Osteoblast (primary cell): Measurements from ENCODE around the gene TRERF1. TPM values are rescaled to one million over a fixed set of nuclear protein-coding genes. Genes with fewer than 3 reads are reported as not detected.
"Not testable (repeated sequence)": the region's sequence is repeated elsewhere in the genome, so short reads cannot be mapped to it uniquely, and the experiment has no call there.

Experiments
- DNase-seq: peaks from one replicate; pipeline ENCODE4 v3.0.0; 2011; ENCODE audit warnings: low spot score, mixed read lengths; ENCODE audit not compliant: insufficient read length; ENCODE audit errors: missing footprints
- H2AFZ ChIP-seq: 2 replicates; pipeline ENCODE4 v1.6.0; 2011; ENCODE audit warnings: mild to moderate bottlenecking, low read length
- H3K27ac ChIP-seq: 2 replicates; pipeline ENCODE4 v1.5.1; 2011; ENCODE audit warnings: mild to moderate bottlenecking, low read depth, low read length, moderate library complexity
- H3K27me3 ChIP-seq: 2 replicates; pipeline ENCODE4 v1.6.0; 2012; ENCODE audit warnings: mild to moderate bottlenecking, control low read depth, inconsistent platforms, low read length, moderate library complexity; ENCODE audit not compliant: insufficient read depth
- H3K36me3 ChIP-seq: 2 replicates; pipeline ENCODE4 v1.5.1; 2011; ENCODE audit warnings: mild to moderate bottlenecking, low read length, control low read depth, moderate library complexity; ENCODE audit not compliant: insufficient read depth
- H3K4me1 ChIP-seq: 2 replicates; pipeline ENCODE4 v1.5.1; 2011; ENCODE audit warnings: mild to moderate bottlenecking, low read length, control low read depth, moderate library complexity; ENCODE audit not compliant: insufficient read depth
- H3K4me2 ChIP-seq: 2 replicates; pipeline ENCODE4 v1.6.0; 2011; ENCODE audit warnings: mild to moderate bottlenecking, low read length; ENCODE audit not compliant: insufficient read depth
- H3K4me3 ChIP-seq: fragments of 200-600 bp; sonication (generic); 3 replicates; pipeline ENCODE4 v1.5.1; 2012; ENCODE audit warnings: mild to moderate bottlenecking, low read length, inconsistent platforms; ENCODE audit not compliant: insufficient read depth
- H3K79me2 ChIP-seq: 2 replicates; pipeline ENCODE4 v1.6.0; 2012; ENCODE audit warnings: mild to moderate bottlenecking, low read length, control low read depth, inconsistent platforms; ENCODE audit not compliant: insufficient read depth
- H3K9me3 ChIP-seq: 2 replicates; pipeline ENCODE4 v1.5.1; 2011; ENCODE audit warnings: low read depth, low read length, control low read depth
- H4K20me1 ChIP-seq: 2 replicates; pipeline ENCODE4 v1.6.0; 2012; ENCODE audit warnings: mild to moderate bottlenecking, low read length, control low read depth; ENCODE audit not compliant: insufficient read depth
- CTCF ChIP-seq: IDR thresholded peaks from 2 replicates; pipeline ENCODE4 v1.5.1; 2011; ENCODE audit warnings: mild to moderate bottlenecking, low read depth, low read length, moderate library complexity; ENCODE audit errors: extremely low read depth
- total RNA-seq: library from RNA; depleted of rRNA; stranded (reverse); fragments of >200 nt; gene quantifications from 2 replicates; pipeline ENCODE4 v1.2.3, GENCODE V29; 2012

TRERF1 gene
- total RNA-seq, 1 donor = 4.7 TPM

DNA sequence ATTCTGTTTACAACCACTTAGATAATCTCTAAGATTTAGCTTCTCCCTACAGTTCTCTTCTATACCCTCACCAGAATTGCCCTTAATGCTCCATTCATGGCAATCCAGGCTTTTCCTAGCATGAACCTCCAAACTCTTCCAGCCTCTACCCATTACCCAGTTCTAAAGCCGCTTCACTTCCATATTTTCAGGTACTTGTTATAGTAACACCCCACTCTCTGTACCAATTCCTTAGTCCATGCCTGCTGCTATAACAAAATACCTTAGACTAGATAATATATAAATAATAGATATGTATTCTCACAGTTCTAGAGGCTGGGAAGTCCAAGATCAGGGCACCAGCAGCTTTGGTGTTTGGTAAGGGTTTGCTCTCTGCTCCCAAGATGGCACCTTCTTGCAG, 16.5 kb upstream of the TRERF1 start:
- no peaks in the 10 kb centered on the region for H3K27me3 ChIP-seq
- H3K9me3 ChIP-seq = peaks cover 3% of the 10 kb centered on the region
- H4K20me1 ChIP-seq = no peaks in the 10 kb centered on the region
- no peak overlapping the region for H3K4me3 ChIP-seq
- DNase-seq = no peak
- no peaks in the 10 kb centered on the region for H3K4me1 ChIP-seq
- no peak overlapping the region for H3K27ac ChIP-seq
- H3K36me3 ChIP-seq = no peaks in the 10 kb centered on the region
- no peaks in the 10 kb centered on the region for H3K79me2 ChIP-seq
- no peak for TF ChIP-seq CTCF
- H2AFZ ChIP-seq = no peak overlapping the region
- no peak overlapping the region for H3K4me2 ChIP-seq

DNA sequence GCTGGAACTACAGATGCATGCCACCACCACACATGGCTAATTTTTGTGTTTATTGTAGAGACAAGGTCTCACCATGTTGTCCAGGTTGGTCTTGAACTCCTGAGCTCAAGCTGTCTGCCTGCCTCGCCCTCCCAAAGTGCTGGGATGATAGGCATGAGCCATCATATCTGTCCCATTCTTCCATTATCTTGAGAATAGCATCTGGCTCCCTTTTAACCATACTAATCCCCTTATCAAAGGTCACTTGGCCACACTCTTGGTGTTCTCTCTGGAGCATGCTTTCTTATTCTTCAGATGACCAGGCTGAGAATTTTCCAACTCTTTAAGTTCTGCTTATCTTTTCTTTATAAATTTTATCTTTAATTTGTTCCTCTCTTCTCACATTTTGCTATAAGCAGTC, 15.9 kb upstream of the TRERF1 start:
- H3K9me3 ChIP-seq = peaks cover 3% of the 10 kb centered on the region
- H3K27ac ChIP-seq = no peak overlapping the region
- H3K4me2 ChIP-seq = no peak overlapping the region
- no peaks in the 10 kb centered on the region for H3K36me3 ChIP-seq
- DNase-seq = no peak
- H3K4me3 ChIP-seq = no peak overlapping the region
- TF ChIP-seq CTCF = no peak
- no peaks in the 10 kb centered on the region for H3K27me3 ChIP-seq
- H4K20me1 ChIP-seq = no peaks in the 10 kb centered on the region
- H3K79me2 ChIP-seq = no peaks in the 10 kb centered on the region
- no peaks in the 10 kb centered on the region for H3K4me1 ChIP-seq
- no peak overlapping the region for H2AFZ ChIP-seq

DNA sequence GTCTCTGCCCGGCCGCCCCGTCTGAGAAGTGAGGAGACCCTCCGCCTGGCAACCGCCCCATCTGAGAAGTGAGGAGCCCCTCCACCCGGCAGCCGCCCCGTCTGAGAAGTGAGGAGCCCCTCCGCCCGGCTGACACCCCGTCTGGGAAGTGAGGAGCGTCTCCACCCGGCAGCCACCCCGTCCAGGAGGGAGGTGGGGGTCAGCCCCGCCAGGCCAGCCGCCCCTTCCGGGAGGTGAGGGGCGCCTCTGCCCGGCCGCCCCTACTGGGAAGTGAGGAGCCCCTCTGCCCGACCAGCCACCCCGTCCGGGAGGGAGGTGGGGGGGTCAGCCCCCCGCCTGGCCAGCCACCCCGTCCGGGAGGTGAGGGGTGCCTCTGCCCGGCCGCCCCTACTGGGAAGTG, 14.7 kb upstream of the TRERF1 start:
- not testable (repeated sequence) for H3K4me2 ChIP-seq, H3K9me3 ChIP-seq, DNase-seq, H3K27me3 ChIP-seq, H2AFZ ChIP-seq, H3K36me3 ChIP-seq, H3K4me1 ChIP-seq, H3K27ac ChIP-seq, H3K79me2 ChIP-seq, H4K20me1 ChIP-seq, H3K4me3 ChIP-seq

GRCh38 chr6:42462474-42462972, 10.8 kb upstream of the TRERF1 start:
- Histone ChIP-seq H3K27me3 (no peaks in the 10 kb centered on the region), H3K27ac (no peak overlapping the region), H3K36me3 (no peaks in the 10 kb centered on the region), H3K9me3 (no peaks in the 10 kb centered on the region), H3K4me3 (no peak overlapping the region), H3K79me2 (no peaks in the 10 kb centered on the region), H4K20me1 (no peaks in the 10 kb centered on the region), H3K4me2 (no peak overlapping the region), H3K4me1 (peaks cover 9% of the 10 kb centered on the region), H2AFZ (no peak overlapping the region)
- no peak for TF ChIP-seq CTCF
- DNase-seq = no peak
